ENCODE measurements around the gene ANP32B.

Gene ANP32B

GRCh38 chr9:98024702-98025101, 41.6 kb downstream of the ANP32B start:
- DNase-seq (ENCODE audit: low spot score): no peak

- DNase-seq (ENCODE audit: low spot score): no peak
These were observed 48.0 kb downstream of the ANP32B start for GRCh38 chr9:98031169-98031568.

GRCh38 chr9:98031935-98032334, 48.8 kb downstream of the ANP32B start:
- no peak for DNase-seq (ENCODE audit: low spot score)

- DNase-seq (ENCODE audit: low spot score): peak; percentile 91
These were observed 51.7 kb downstream of the ANP32B start for GRCh38 chr9:98034593-98035546.

- DNase-seq (ENCODE audit: low spot score): no peak
These were observed 54.2 kb downstream of the ANP32B start for GRCh38 chr9:98037357-98037756.

- no peak for DNase-seq (ENCODE audit: low spot score)
These were observed 55.8 kb downstream of the ANP32B start for GRCh38 chr9:98038958-98039357.

GRCh38 chr9:98039607-98040017, 56.5 kb downstream of the ANP32B start:
- DNase-seq (ENCODE audit: low spot score): no peak

- DNase-seq (ENCODE audit: low spot score): no peak
These were observed 57.1 kb downstream of the ANP32B start for GRCh38 chr9:98040212-98040611.

GRCh38 chr9:98043915-98044314, 60.8 kb downstream of the ANP32B start:
- no peak for DNase-seq (ENCODE audit: low spot score)

GRCh38 chr9:98045234-98046179, 62.4 kb downstream of the ANP32B start:
- DNase-seq (ENCODE audit: low spot score): peak; percentile 84

- DNase-seq (ENCODE audit: low spot score): no peak
These were observed 63.0 kb downstream of the ANP32B start for GRCh38 chr9:98046180-98046543.

- peak; percentile 39 for DNase-seq (ENCODE audit: low spot score)
These were observed 63.9 kb downstream of the ANP32B start for GRCh38 chr9:98047002-98047401.

- no peak for DNase-seq (ENCODE audit: low spot score)
These were observed 66.3 kb downstream of the ANP32B start for GRCh38 chr9:98049288-98050072.

GRCh38 chr9:98050351-98050750, 67.2 kb downstream of the ANP32B start:
- DNase-seq (ENCODE audit: low spot score): no peak

- no peak for DNase-seq (ENCODE audit: low spot score)
These were observed 71.3 kb downstream of the ANP32B start for GRCh38 chr9:98054376-98054951.

GRCh38 chr9:98056269-98057137, 73.4 kb downstream of the ANP32B start, which contains the start of gene NANS:
TSS of gene NANS (plus strand) at chr9:98056732. CDS start at chr9:98056809, 77 bp downstream.
- peak; percentile 95 for DNase-seq (ENCODE audit: low spot score)

- DNase-seq (ENCODE audit: low spot score): no peak
These were observed 74.1 kb downstream of the ANP32B start for GRCh38 chr9:98057138-98057799.

GRCh38 chr9:98062161-98062560, 79.0 kb downstream of the ANP32B start:
- DNase-seq (ENCODE audit: low spot score): no peak

- no peak for DNase-seq (ENCODE audit: low spot score)
These were observed 81.7 kb downstream of the ANP32B start for GRCh38 chr9:98064623-98065392.

Measured in activated CD4-positive, alpha-beta T cell treated with anti-CD3 and anti-CD28 coated beads, Interleukin-2, Interleukin-4, amounts not matched to agents 100 ng/mL and 50 ng/mL, durations not matched to agents 16 hours and 8 hours (primary cell).